ENCODE measurements around the gene SCUBE1.

GRCh38 chr22:43252319-43252718, 90.9 kb downstream of the SCUBE1 start:
- TF ChIP-seq CTCF (IDR thresholded peaks at IDR 0.05) (no peak), POLR2AphosphoS5 (IDR thresholded peaks at IDR 0.05) (no peak), POLR2A (IDR thresholded peaks at IDR 0.05) (no peak), EP300 (IDR thresholded peaks at IDR 0.05; ENCODE audit: low read depth) (no peak)
